ENCODE data around the gene SEPTIN5.
A peak's percentile ranks its signal among the peaks of the same experiment; 100 is the strongest.

Gene SEPTIN5

GRCh38 chr22:19717181-19717580 is 2.9 kb downstream of the SEPTIN5 start:
- Histone ChIP-seq H3K27me3 (peaks cover 23% of the 10 kb centered on the region), H3K4me1 (ENCODE audit: control insufficient read depth in 1 of 2, insufficient read depth in 1 of 2, low read depth in 1 of 2, low read length in 1 of 2) (peaks cover 50 to 54% of the 10 kb centered on the region in 2 experiments)

GRCh38 chr22:19717691-19718455 is 3.6 kb downstream of the SEPTIN5 start:
- H3K4me3 ChIP-seq (ENCODE audit: low read depth in 1 of 2, low read length in 1 of 2), result peak overlapping the region; percentile 59 to 90
- peak; percentile 99 for TF ChIP-seq CTCF (IDR thresholded peaks at IDR 0.05)
- H3K27ac ChIP-seq, result peak overlapping the region; percentile 66
- peaks cover 30% of the 10 kb centered on the region for H3K27me3 ChIP-seq
- H3K9me3 ChIP-seq, result peaks cover 6% of the 10 kb centered on the region
- H3K36me3 ChIP-seq, result peaks cover 45% of the 10 kb centered on the region
- H3K4me1 ChIP-seq (ENCODE audit: control insufficient read depth in 1 of 2, insufficient read depth in 1 of 2, low read depth in 1 of 2, low read length in 1 of 2), result peaks cover 55 to 61% of the 10 kb centered on the region in 2 experiments

More at GRCh38 chr22:19717181-19717580, 2.9 kb downstream of the SEPTIN5 start:
- H3K9me3 ChIP-seq, result peaks cover 6% of the 10 kb centered on the region
- no peak for TF ChIP-seq CTCF (IDR thresholded peaks at IDR 0.05)
- peak overlapping the region; percentile 66 for H3K27ac ChIP-seq
- H3K36me3 ChIP-seq, result peaks cover 38% of the 10 kb centered on the region
- H3K4me3 ChIP-seq (ENCODE audit: low read depth in 1 of 2, low read length in 1 of 2), result peak overlapping the region in 1 of 2 experiments; percentile 90

- H3K4me1 ChIP-seq (ENCODE audit: control insufficient read depth in 1 of 2, insufficient read depth in 1 of 2, low read depth in 1 of 2, low read length in 1 of 2), result peaks cover 58 to 63% of the 10 kb centered on the region in 2 experiments
- H3K27me3 ChIP-seq, result peaks cover 36% of the 10 kb centered on the region
- no peak overlapping the region for H3K27ac ChIP-seq
These were observed 4.2 kb downstream of the SEPTIN5 start for GRCh38 chr22:19718456-19719049.

GRCh38 chr22:19719050-19719482 is 4.8 kb downstream of the SEPTIN5 start:
- no peak for TF ChIP-seq CTCF (IDR thresholded peaks at IDR 0.05)
- Histone ChIP-seq H3K27me3 (peaks cover 42% of the 10 kb centered on the region), H3K4me1 (ENCODE audit: control insufficient read depth in 1 of 2, insufficient read depth in 1 of 2, low read depth in 1 of 2, low read length in 1 of 2) (peaks cover 58 to 63% of the 10 kb centered on the region in 2 experiments), H3K4me3 (ENCODE audit: low read depth in 1 of 2, low read length in 1 of 2) (peak overlapping the region in 1 of 2 experiments; percentile 90), H3K9me3 (peaks cover 6% of the 10 kb centered on the region), H3K36me3 (peaks cover 55% of the 10 kb centered on the region), H3K27ac (no peak overlapping the region)

More at GRCh38 chr22:19718456-19719049, 4.2 kb downstream of the SEPTIN5 start:
- peaks cover 6% of the 10 kb centered on the region for H3K9me3 ChIP-seq
- peak overlapping the region; percentile 59 to 90 for H3K4me3 ChIP-seq (ENCODE audit: low read depth in 1 of 2, low read length in 1 of 2)
- TF ChIP-seq CTCF (IDR thresholded peaks at IDR 0.05), result no peak
- H3K36me3 ChIP-seq, result peaks cover 51% of the 10 kb centered on the region

DNA sequence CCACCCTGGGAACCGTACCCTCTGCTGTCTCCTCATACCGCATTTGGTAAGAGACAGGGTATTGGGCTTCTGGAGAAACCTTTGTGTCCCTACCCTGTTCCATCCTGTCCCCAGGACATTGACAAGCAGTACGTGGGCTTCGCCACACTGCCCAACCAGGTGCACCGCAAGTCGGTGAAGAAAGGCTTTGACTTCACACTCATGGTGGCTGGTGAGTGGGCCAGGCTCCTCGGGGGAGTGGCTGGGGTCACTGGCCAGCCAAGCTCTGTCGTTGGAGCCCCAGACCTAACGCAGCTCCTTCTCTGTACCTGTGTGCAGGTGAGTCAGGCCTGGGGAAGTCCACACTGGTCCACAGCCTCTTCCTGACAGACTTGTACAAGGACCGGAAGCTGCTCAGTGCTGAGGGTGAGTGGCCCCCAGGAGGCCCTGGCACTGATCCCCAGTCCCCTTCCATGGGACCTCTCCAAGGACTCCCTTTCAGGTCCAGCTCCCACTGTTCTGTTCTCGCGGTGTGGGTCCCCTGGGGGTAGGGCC is 5.3 kb downstream of the SEPTIN5 start:
- peaks cover 58 to 68% of the 10 kb centered on the region in 2 experiments for H3K4me1 ChIP-seq (ENCODE audit: control insufficient read depth in 1 of 2, insufficient read depth in 1 of 2, low read depth in 1 of 2, low read length in 1 of 2)
- no peak overlapping the region for H3K4me3 ChIP-seq (ENCODE audit: low read depth in 1 of 2, low read length in 1 of 2)
- peaks cover 6% of the 10 kb centered on the region for H3K9me3 ChIP-seq
- H3K36me3 ChIP-seq, result peaks cover 60% of the 10 kb centered on the region
- no peak for TF ChIP-seq CTCF (IDR thresholded peaks at IDR 0.05)
- H3K27me3 ChIP-seq, result peaks cover 46% of the 10 kb centered on the region
- no peak overlapping the region for H3K27ac ChIP-seq

Measured in neutrophil (primary cell).